ENCODE results near the gene CDK4. TPM values are rescaled to one million over a fixed set of nuclear protein-coding genes. Genes with fewer than 3 reads are reported as not detected.

Gene CDK4
- total RNA-seq: 100 to 1,000 TPM; 295 to 361 TPM

DNA sequence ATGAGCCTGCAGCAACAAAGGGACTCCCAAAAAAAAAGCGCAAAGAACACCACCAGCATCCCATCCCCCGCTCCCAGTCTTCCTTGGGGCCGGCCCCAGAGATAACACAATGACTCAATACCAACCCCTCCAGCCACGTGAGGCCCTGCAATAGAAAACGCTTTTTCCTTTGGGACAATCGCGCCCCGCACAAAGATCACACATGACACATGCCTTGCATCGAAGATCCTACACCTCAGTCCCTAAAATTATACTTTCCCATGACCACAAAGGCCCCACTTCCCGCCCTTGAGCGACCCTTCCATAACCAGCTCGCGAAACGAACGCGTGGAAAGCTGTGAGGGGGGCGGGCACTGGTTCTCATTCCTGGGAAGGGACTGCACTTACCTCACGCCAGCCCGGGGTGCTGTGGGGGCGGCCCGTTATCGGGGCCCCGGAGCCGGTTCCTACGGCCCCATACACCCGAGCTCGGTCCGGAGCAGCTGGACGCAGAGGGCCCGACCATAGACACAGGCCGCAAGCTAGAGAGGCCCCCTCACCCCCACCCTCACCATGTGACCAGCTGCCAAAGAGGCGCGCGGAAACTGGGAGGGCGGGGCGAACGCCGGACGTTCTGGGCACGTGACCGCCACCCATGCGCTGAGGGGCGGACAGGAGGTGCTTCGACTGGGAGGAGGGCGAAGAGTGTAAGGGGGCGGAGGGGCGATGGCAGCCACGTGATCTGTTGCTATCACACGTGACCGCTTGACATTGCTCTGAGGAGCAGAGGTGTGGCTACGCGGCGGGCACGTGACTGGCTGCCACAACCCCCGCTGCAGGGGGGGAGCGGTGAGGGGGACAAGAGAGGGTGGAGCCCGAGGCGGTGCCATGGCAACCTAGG lies at the start of gene CDK4:
CDK4 (minus strand) TSS at position 523 of the 880 bp plus-strand sequence. CDS start 593 bp downstream, outside the sequence.

DNA sequence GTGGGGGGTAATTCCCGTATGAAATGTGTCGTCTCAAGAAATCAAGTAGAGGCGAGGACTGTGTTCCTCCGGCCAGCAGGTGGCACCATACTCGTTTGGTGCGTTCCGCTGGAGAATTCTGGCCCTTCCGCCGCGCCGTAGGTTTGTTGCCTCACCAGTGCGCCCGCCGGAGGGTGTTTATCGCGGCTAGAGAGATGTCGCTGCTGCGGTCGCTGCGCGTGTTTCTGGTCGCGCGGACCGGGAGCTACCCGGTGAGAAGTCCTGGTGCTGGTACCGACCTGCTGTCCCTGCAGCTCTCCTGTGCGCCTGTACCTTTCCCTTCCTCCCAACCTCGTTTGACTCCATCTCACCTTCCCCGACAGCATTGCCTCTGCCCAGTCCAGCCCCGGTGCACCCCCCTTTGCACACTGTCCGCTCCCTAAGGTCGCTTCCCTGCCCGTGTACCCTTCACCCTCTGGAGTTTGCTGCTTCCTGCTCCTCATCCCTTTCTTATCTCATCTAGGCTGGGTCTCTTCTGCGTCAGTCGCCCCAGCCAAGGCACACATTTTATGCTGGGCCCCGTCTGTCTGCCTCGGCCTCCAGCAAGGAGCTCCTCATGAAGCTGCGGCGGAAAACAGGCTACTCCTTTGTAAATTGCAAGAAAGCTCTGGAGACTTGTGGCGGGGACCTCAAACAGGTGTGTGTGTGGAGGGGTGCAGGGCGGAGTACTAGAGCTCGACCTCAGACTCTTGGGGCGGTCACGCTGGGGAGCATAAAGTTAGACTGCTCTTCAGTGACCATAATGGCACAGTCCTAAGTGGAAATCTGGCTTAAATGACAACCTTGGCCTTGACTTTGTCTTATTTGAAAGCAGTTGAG lies 30.7 kb upstream of the CDK4 start, which contains the start of gene TSFM:
TSFM (plus strand) TSS at position 180 of the 858 bp plus-strand sequence; CDS start at position 195, 15 bp downstream.

DNA sequence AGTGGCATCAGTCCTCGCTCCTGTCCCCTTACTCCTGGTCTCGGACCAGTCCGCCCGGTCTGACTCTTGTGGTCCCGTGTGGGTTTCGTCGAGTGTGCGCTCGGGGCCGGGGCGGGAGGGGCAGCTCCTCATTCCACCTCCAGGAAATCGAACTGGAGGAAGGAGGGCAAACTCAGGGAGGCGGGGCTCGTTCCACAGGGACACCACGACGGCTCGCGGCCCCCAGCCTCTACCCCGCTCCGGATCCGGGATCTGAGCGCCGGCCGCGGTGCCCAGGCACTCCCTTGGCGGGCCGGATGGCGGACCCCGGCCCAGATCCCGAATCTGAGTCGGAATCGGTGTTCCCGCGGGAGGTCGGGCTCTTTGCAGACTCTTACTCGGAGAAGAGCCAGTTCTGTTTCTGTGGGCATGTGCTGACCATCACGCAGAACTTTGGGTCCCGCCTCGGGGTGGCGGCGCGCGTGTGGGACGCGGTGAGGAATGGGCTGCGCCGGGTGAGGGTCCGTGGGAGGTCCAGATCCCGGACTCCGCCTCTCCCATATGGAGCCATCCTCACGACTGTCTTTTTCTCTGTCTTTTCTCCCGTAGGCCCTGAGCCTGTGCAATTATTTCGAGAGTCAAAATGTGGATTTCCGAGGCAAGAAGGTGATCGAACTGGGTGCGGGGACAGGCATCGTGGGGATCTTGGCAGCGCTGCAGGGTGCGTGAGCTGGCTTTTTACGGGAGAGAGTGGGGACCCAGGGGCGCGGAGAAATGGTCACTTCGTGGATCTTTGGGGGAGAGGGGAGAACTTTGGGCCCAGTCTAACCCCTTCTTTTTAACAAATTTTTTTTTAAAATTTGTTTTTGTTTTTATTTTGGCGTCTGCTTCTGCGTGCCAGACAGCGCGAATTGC lies 20.6 kb upstream of the CDK4 start, which contains the start of gene EEF1AKMT3:
EEF1AKMT3 (plus strand) TSS at position 186 of the 894 bp plus-strand sequence; CDS start at position 297, 111 bp downstream.

DNA sequence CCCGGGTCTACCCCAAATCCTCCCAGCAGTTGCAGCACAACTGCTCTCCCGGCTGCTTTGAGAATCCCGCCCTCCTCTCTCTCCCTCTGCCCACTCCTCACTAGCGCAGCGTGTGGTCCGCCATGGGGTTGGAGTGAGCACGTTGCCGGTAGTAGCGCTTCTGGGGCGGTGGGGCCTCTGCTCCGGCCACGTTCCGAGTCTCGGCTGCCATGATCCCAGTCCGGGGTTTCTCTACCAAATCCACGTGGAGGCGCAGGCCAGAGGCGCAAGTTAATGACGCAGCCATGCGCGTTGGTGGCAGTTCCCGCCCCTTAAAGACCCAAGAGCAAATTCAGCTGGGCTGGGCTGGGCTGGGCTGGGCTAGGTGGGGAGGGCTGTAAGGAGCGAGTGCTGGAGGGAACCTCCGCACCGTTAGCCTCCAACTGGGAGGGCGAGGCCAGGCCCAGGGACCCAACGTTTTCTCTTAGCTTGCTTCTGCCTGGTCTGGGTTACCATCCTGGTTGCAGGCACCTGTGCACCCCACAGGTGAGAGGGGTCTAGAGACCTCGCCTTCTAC lies 19.8 kb upstream of the CDK4 start, which contains the start of gene METTL1:
METTL1 (minus strand) TSS at position 233 of the 556 bp plus-strand sequence; CDS start at position 211, 22 bp downstream.

DNA sequence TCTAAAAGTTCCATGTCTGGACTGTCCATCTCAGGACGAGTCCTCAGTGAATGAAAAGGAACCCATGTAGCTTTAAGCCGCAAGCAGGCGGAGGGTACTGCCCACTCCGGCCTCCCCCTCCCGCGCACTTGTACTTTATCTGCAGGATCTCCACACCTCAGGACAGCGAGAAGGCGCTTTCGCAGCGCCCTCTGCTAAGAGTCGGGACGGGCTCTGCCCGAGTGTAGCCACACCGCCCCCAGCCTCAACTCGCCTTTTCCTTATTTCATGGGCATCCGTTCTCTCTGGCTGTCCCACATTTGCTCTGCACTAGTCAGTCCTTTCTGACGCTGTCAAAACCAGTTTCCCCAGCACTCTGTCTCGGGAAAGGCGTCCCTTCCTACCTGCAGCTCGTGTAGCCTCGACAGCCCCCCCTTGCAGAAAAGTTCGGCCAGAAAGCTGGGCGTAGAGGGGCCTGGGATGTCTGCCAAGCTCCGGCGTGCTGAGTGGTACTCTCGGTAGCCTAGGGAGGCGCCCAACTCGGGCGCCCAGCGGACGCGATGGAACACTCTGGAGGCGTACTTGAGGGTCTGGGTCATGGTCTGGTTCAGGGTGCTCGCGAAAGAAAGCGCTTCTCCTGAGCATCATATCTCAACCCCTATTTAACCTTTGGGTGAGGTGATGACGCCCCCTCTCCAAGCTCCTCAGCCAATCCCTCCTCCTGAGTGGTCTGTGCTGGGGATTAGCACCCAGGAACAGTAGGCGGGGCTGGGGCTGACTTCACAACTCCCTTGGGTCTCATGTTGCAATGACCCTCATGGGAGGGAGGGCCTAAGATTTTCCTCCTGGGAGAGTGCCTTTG lies 14.6 kb upstream of the CDK4 start, which contains the start of gene CYP27B1:
CYP27B1 (minus strand) TSS at position 615 of the 841 bp plus-strand sequence; CDS start at position 578, 37 bp downstream.

DNA sequence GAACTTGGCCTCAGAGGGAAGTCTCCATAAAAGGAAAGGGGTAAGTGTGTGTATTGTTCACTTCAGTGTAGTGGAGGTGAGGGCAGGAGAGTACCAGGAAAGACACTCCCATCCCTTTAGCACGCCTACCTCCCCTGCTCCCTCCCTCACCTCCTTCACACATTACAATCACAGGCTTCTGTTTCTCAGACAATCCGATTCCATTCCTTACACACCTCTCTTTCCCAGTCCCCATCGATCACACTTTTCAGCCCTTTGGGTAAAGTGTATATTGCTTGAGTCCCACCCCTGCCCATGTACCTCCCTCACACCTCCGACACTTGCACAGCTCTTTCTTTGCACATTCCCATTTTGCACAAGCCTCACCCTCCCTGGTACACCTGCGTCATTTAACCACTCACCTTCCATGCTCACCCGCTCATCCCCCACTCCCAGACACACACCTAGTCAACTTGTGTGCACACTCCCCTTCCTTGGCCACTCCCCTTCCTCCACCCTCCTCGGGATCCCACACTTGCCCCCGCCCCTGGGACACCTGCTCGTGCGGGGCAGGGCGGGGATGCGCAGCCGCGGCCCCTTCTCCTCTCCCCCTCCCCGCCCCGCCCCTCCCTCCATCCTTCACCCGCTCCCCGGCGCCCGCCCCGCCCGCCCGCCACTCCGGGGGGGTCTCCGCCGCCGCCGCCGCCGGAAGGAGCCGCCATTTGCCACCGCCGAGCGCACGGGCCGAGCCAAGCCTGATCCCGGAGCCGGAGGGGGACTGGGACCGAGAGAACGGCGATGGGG lies 2.5 kb upstream of the CDK4 start, which contains the start of gene MARCHF9:
MARCHF9 (plus strand) TSS at position 693 of the 783 bp plus-strand sequence. CDS start 426 bp downstream, outside the sequence.

DNA sequence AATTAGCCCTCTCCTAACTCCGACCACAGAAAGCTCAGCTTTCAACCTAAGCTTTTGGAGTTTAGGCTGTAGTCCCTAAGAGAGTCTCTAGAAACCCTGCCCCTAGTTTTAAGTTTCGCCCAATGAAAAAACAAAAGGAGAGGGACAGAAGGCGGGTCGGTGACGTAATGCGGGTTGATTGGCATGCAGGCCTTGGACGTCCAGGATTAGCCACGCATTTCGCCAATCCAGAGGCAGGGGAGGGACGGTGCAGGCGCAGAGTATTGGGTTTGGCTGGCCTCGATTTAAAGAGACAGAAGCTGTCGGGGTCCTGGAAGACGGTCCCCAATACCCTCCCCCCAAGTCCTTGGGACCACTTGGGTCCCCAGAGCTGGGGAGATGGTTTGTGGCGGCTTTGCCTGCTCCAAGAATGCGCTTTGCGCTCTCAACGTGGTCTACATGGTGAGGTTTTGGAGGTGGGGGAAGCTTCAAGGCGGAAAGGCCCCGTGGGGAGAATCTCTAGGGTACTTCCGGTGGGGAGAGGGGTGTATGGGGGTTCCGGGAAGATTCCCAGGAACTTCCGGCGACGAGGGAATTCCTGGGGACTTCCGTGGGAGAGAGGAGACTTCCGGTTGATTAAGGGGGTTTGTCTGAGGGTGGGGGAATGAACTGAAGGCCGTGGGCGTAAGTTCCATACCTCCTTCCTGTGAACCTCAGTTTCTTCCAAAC lies 7.2 kb downstream of the CDK4 start, which contains the start of gene TSPAN31:
TSPAN31 (plus strand) TSS at position 263 of the 708 bp plus-strand sequence; CDS start at position 379, 116 bp downstream.

DNA sequence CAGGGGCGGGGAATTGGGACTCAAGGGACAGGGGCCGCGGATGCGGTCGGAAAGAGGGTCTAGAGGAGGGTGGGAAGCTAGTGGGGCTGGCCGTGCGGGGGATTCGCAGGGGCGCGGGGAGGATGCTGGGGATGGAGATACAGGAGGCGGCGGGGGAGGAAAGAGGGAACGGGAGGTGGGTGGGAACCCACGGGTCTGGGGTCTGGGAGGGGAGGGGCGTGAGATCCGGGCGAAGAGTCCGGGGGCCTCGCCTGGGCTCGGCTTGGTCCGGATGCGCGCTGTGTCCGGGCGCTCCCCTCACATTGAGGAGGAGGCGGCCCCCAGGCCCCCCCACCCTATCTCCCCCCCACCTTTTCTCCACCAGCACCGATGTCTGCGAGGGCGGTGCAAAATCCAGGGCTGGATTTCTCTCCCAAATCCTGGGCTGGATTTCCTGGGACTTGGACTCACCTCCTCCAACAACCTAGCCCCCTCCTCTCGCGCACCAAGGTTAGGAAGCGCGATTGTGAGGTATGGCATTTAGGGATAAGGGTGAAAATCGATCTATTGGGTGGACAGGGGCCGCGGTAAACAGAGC lies 13.4 kb downstream of the CDK4 start, which contains the start of gene AGAP2:
AGAP2 (minus strand) TSS at position 82 of the 577 bp plus-strand sequence. CDS start 496 bp downstream, outside the sequence.

Other genes with a start within 250 kb of the CDK4 start
- gene DDIT3, start 231.8 kb downstream of the CDK4 start, total RNA-seq: 10 to 100 TPM; 17.6 to 19.6 TPM
- 1 to 10 TPM; 6.5 to 8.7 TPM for gene MBD6, start 229.5 kb downstream of the CDK4 start, total RNA-seq
- 100 to 1,000 TPM; 105 to 108 TPM for gene DCTN2, start 205.1 kb downstream of the CDK4 start, total RNA-seq
- gene KIF5A, start 202.3 kb downstream of the CDK4 start, total RNA-seq: under 1 TPM; under 0.01 to 0.34 TPM
- 10 to 100 TPM; 36.6 to 47.8 TPM for gene PIP4K2C, start 161.1 kb downstream of the CDK4 start, total RNA-seq
- gene DTX3, start 147.5 kb downstream of the CDK4 start, total RNA-seq: 10 to 100 TPM; 11.7 to 17.6 TPM
- 1 to 10 TPM; 5.2 to 5.3 TPM for gene ARHGEF25, start 140.9 kb downstream of the CDK4 start, total RNA-seq
- gene B4GALNT1, start 119.1 kb downstream of the CDK4 start, total RNA-seq: 10 to 100 TPM in 1 of 2 donors, 1 to 10 TPM in 1; 4.7 to 11.7 TPM
- 100 to 1,000 TPM in 1 of 2 donors, 10 to 100 TPM in 1; 82.9 to 128 TPM for gene OS9, start 58.2 kb downstream of the CDK4 start, total RNA-seq
- under 1 TPM; under 0.01 to 0.34 TPM for gene AGAP2, start 13.6 kb downstream of the CDK4 start, total RNA-seq
- 10 to 100 TPM; 33.0 to 37.2 TPM for gene TSPAN31, start 7.3 kb downstream of the CDK4 start, total RNA-seq
- 1 to 10 TPM; 4.3 to 5.9 TPM for gene MARCHF9, start 2.8 kb upstream of the CDK4 start, total RNA-seq
- under 1 TPM in 1 of 2 donors, not detected in 1; 1.00 TPM for gene CYP27B1, start 14.8 kb upstream of the CDK4 start, total RNA-seq
- gene METTL1, start 19.8 kb upstream of the CDK4 start, total RNA-seq: 10 to 100 TPM in 1 of 2 donors, 1 to 10 TPM in 1; 4.1 to 13.0 TPM
- 1 to 10 TPM; 3.4 to 5.7 TPM for gene EEF1AKMT3, start 20.3 kb upstream of the CDK4 start, total RNA-seq
- 10 to 100 TPM; 28.9 to 40.6 TPM for gene TSFM, start 30.5 kb upstream of the CDK4 start, total RNA-seq
- 1 to 10 TPM in 1 of 2 donors, under 1 TPM in 1; 1.00 to 2.4 TPM for gene AVIL, start 66.4 kb upstream of the CDK4 start, total RNA-seq
- 10 to 100 TPM; 37.0 to 42.7 TPM for gene CTDSP2, start 94.4 kb upstream of the CDK4 start, total RNA-seq
- gene ATP23, start 189.3 kb upstream of the CDK4 start, total RNA-seq: 10 to 100 TPM in 1 of 2 donors, 1 to 10 TPM in 1; 5.9 to 13.7 TPM

Measured in melanocyte of skin (primary cell).